WTC11 (cell line): ENCODE results near the gene ERC2. TPM values are rescaled to one million over a fixed set of nuclear protein-coding genes. Genes with fewer than 3 reads are reported as not detected.

Experiments
- ATAC-seq: fragments of 200-7000 bp; cut with Tn5 transposase; 2 replicates; pipeline ENCODE4 v1.10.0; 2021; ENCODE audit warnings: mild to moderate bottlenecking, moderate library complexity
- CTCF ChIA-PET: fragments of 300-600 bp; sonication (Branson Sonifier 250); formaldehyde crosslinking; loops from one replicate; lab custom pipeline; 2021; ENCODE audit warnings: antibody characterized with exemption; lab: Charles Lee
- POLR2A ChIA-PET: fragments of 350-600 bp; sonication (Branson Sonifier 250); formaldehyde crosslinking; loops from one replicate; lab custom pipeline; 2021; ENCODE audit warnings: antibody characterized with exemption; lab: Charles Lee
- DNase-seq: peaks from one replicate; pipeline ENCODE4 v3.0.0; 2021; ENCODE audit warnings: low spot score
- H3K27ac Mint-ChIP-seq: 2 replicates; pipeline ENCODE4 v1.8.0; 2021; ENCODE audit warnings: mixed read lengths
- H3K27me3 Mint-ChIP-seq: 2 replicates; pipeline ENCODE4 v1.8.0; 2021; ENCODE audit warnings: low read depth, mild to moderate bottlenecking, moderate library complexity, mixed read lengths
- H3K36me3 Mint-ChIP-seq: 2 replicates; pipeline ENCODE4 v1.8.0; 2021; ENCODE audit warnings: mixed read lengths
- H3K4me1 Mint-ChIP-seq: 2 replicates; pipeline ENCODE4 v1.8.0; 2022; ENCODE audit warnings: mixed read lengths
- H3K4me3 Mint-ChIP-seq: 2 replicates; pipeline ENCODE4 v1.8.0; 2021; ENCODE audit warnings: mild to moderate bottlenecking, moderate library complexity, mixed read lengths
- H3K9me3 Mint-ChIP-seq: 2 replicates; pipeline ENCODE4 v1.8.0; 2021; ENCODE audit warnings: mixed read lengths
- AR ChIP-seq: fragments of 250-450 bp; sonication (Bioruptor Pico); IDR thresholded peaks from 2 replicates; pipeline ENCODE4 v1.9.0; 2021; ENCODE audit warnings: mild to moderate bottlenecking
- ELF4 ChIP-seq: sonication (generic); formaldehyde crosslinking; IDR thresholded peaks from 2 replicates; pipeline ENCODE4 v1.8.1; 2022; ENCODE audit warnings: low read depth, mild to moderate bottlenecking, moderate library complexity, missing genetic modification reagents
- ESRRA ChIP-seq: sonication (generic); formaldehyde crosslinking; IDR thresholded peaks from 2 replicates; pipeline ENCODE4 v1.8.1; 2022; ENCODE audit warnings: mild to moderate bottlenecking, missing genetic modification reagents, borderline replicate concordance
- FOXK1 ChIP-seq: sonication (generic); formaldehyde crosslinking; IDR thresholded peaks from 2 replicates; pipeline ENCODE4 v1.8.0; 2022; ENCODE audit warnings: mild to moderate bottlenecking, moderate library complexity, missing genetic modification reagents
- JAZF1 ChIP-seq: fragments of 250-450 bp; sonication (Bioruptor Pico); IDR thresholded peaks from 2 replicates; pipeline ENCODE4 v1.9.0; 2021; ENCODE audit warnings: moderate library complexity, mild to moderate bottlenecking, inconsistent platforms
- NFYB ChIP-seq: sonication (generic); formaldehyde crosslinking; conservative IDR thresholded peaks from 2 replicates; pipeline ENCODE4 v1.8.0; 2022; ENCODE audit warnings: low read depth, missing genetic modification reagents
- NR3C1 ChIP-seq: sonication (generic); formaldehyde crosslinking; conservative IDR thresholded peaks from 2 replicates; pipeline ENCODE4 v1.8.1; 2023; ENCODE audit warnings: low read depth, mild to moderate bottlenecking, missing genetic modification reagents
- USF1 ChIP-seq: sonication (generic); formaldehyde crosslinking; IDR thresholded peaks from 2 replicates; pipeline ENCODE4 v1.8.0; 2022; ENCODE audit warnings: mild to moderate bottlenecking, missing genetic modification reagents
- ZNF317 ChIP-seq: sonication (generic); formaldehyde crosslinking; IDR thresholded peaks from 2 replicates; pipeline ENCODE4 v1.8.1; 2023; ENCODE audit warnings: low read depth, mild to moderate bottlenecking, moderate library complexity, missing genetic modification reagents, borderline replicate concordance
- total RNA-seq: library from RNA; stranded (reverse); gene quantifications from 3 replicates; pipeline ENCODE4 v1.2.3, GENCODE V29; 2021
- TF ChIP-seq, protein P1 (sequence below): sonication (generic); formaldehyde crosslinking; IDR thresholded peaks from 2 replicates; pipeline ENCODE4 v1.8.1; 2022; ENCODE audit warnings: low read depth, mild to moderate bottlenecking, moderate library complexity, missing genetic modification reagents, borderline replicate concordance
- TF ChIP-seq, protein P2 (sequence below): sonication (generic); formaldehyde crosslinking; IDR thresholded peaks from 2 replicates; pipeline ENCODE4 v1.8.1; 2023; ENCODE audit warnings: mild to moderate bottlenecking, missing genetic modification reagents, moderate library complexity
- TF ChIP-seq, protein P3 (sequence below): fragments of 250-450 bp; sonication (Bioruptor Pico); conservative IDR thresholded peaks from 2 replicates; pipeline ENCODE4 v1.9.0; 2021; ENCODE audit warnings: mild to moderate bottlenecking
- TF ChIP-seq, protein P4 (sequence below): fragments of 250-450 bp; sonication (Bioruptor Pico); IDR thresholded peaks from 2 replicates; pipeline ENCODE4 v1.9.0; 2021; ENCODE audit warnings: mild to moderate bottlenecking, borderline replicate concordance
- TF ChIP-seq, protein P5 (sequence below): sonication (generic); formaldehyde crosslinking; IDR thresholded peaks from 2 replicates; pipeline ENCODE4 v1.8.1; 2023; ENCODE audit warnings: mild to moderate bottlenecking, missing genetic modification reagents, moderate library complexity

ERC2 gene
- total RNA-seq, 1 experiment from 2014 or later = 23.5 TPM

GRCh38 chr3:56053727-56054126, 414.5 kb downstream of the ERC2 start (continued):
- TF ChIP-seq, protein P1, sequence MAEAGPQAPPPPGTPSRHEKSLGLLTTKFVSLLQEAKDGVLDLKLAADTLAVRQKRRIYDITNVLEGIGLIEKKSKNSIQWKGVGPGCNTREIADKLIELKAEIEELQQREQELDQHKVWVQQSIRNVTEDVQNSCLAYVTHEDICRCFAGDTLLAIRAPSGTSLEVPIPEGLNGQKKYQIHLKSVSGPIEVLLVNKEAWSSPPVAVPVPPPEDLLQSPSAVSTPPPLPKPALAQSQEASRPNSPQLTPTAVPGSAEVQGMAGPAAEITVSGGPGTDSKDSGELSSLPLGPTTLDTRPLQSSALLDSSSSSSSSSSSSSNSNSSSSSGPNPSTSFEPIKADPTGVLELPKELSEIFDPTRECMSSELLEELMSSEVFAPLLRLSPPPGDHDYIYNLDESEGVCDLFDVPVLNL (CRISPR knock-in tag) = no peak
- TF ChIP-seq NFYB (CRISPR knock-in tag) (no peak), USF1 (CRISPR knock-in tag) (no peak), AR (CRISPR knock-in tag) (no peak), ZNF317 (no peak)
- TF ChIP-seq, protein P2, sequence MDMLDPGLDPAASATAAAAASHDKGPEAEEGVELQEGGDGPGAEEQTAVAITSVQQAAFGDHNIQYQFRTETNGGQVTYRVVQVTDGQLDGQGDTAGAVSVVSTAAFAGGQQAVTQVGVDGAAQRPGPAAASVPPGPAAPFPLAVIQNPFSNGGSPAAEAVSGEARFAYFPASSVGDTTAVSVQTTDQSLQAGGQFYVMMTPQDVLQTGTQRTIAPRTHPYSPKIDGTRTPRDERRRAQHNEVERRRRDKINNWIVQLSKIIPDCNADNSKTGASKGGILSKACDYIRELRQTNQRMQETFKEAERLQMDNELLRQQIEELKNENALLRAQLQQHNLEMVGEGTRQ (CRISPR knock-in tag) = no peak

- Mint-ChIP-seq H3K36me3 (no peaks in the 10 kb centered on the region), H3K4me3 (no peak overlapping the region), H3K4me1 (peaks cover 58% of the 10 kb centered on the region), H3K27ac (no peak overlapping the region), H3K27me3 (no peaks in the 10 kb centered on the region), H3K9me3 (no peaks in the 10 kb centered on the region)
- ChIA-PET POLR2A (no interaction called here), CTCF (interaction anchor here (5.7 kb wide), 1 partner anchor 199 kb away, joined by 18 read pairs; no protein-coding TSS in a partner anchor)
- no peak for TF ChIP-seq NFYB (CRISPR knock-in tag)
- no peak for TF ChIP-seq NR3C1
- ATAC-seq (no peak), DNase-seq (no peak)
Observed at GRCh38 chr3:56052188-56052587, 416.1 kb downstream of the ERC2 start.

DNA sequence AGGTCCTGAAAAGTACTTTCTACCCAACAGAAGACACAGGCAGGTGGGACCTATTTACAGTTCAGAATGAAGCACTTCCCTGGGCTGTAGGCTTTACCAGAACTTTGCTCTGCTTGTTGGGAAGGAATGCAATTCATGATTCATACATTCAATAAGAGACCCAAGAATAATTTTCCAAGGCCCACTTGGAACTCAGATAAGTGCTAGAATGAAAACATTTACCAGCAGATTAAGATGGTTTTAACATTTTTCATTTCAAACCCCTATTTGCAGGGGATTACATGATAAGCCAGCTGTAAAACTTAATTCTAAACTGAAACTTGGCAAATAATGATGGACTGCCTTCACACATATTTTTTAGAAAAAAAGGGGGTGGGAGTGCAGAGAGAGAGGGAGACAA, 417.2 kb downstream of the ERC2 start:
- DNase-seq = no peak
- CTCF ChIA-PET = interaction anchor here (1.5 kb wide), 1 partner anchor 200 kb away, joined by 5 read pairs; no protein-coding TSS in a partner anchor
- peaks cover 61% of the 10 kb centered on the region for H3K4me1 Mint-ChIP-seq

More for the DNA sequence above, 417.2 kb downstream of the ERC2 start:
- H3K27ac Mint-ChIP-seq = no peak overlapping the region
- H3K36me3 Mint-ChIP-seq = no peaks in the 10 kb centered on the region
- no peak overlapping the region for H3K4me3 Mint-ChIP-seq
- ATAC-seq = no peak
- H3K9me3 Mint-ChIP-seq = no peaks in the 10 kb centered on the region
- POLR2A ChIA-PET = no interaction called here
- H3K27me3 Mint-ChIP-seq = no peaks in the 10 kb centered on the region
- TF ChIP-seq, protein P3, sequence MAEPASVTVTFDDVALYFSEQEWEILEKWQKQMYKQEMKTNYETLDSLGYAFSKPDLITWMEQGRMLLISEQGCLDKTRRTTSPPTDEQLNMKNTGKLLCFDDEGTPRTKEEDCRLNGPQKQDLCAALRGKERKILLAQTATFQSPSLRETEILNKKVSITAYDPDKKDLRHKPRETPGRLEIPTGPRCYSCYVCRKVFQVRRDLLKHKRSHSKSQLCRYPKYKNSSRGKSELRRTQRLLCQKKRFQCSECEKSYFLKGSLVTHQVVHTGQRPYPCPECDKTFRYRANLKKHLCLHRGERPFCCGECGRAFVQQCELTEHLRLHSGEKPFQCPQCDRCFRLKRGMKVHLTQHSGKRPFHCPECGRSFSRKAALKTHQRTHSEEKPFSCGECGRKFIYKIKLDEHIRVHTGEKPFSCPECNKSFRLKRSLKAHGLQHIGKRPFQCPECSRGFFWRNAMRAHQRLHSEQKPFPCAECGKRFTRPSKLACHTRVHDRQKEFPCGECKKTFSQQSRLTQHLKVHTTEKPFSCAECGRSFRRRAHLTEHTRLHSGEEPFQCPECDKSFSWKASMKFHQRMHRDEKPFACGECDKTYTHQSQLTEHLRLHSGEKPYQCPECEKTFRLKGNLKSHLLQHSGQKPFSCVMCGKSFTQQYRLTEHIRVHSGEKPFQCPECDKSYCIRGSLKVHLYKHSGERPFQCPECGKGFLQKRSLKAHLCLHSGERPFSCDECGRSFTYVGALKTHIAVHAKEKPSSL (CRISPR knock-in tag) = no peak
- TF ChIP-seq JAZF1 (CRISPR knock-in tag) = no peak
- no peak for TF ChIP-seq ESRRA (CRISPR knock-in tag)
- TF ChIP-seq, protein P4, sequence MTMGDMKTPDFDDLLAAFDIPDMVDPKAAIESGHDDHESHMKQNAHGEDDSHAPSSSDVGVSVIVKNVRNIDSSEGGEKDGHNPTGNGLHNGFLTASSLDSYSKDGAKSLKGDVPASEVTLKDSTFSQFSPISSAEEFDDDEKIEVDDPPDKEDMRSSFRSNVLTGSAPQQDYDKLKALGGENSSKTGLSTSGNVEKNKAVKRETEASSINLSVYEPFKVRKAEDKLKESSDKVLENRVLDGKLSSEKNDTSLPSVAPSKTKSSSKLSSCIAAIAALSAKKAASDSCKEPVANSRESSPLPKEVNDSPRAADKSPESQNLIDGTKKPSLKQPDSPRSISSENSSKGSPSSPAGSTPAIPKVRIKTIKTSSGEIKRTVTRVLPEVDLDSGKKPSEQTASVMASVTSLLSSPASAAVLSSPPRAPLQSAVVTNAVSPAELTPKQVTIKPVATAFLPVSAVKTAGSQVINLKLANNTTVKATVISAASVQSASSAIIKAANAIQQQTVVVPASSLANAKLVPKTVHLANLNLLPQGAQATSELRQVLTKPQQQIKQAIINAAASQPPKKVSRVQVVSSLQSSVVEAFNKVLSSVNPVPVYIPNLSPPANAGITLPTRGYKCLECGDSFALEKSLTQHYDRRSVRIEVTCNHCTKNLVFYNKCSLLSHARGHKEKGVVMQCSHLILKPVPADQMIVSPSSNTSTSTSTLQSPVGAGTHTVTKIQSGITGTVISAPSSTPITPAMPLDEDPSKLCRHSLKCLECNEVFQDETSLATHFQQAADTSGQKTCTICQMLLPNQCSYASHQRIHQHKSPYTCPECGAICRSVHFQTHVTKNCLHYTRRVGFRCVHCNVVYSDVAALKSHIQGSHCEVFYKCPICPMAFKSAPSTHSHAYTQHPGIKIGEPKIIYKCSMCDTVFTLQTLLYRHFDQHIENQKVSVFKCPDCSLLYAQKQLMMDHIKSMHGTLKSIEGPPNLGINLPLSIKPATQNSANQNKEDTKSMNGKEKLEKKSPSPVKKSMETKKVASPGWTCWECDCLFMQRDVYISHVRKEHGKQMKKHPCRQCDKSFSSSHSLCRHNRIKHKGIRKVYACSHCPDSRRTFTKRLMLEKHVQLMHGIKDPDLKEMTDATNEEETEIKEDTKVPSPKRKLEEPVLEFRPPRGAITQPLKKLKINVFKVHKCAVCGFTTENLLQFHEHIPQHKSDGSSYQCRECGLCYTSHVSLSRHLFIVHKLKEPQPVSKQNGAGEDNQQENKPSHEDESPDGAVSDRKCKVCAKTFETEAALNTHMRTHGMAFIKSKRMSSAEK (CRISPR knock-in tag) = no peak
- TF ChIP-seq, protein P5, sequence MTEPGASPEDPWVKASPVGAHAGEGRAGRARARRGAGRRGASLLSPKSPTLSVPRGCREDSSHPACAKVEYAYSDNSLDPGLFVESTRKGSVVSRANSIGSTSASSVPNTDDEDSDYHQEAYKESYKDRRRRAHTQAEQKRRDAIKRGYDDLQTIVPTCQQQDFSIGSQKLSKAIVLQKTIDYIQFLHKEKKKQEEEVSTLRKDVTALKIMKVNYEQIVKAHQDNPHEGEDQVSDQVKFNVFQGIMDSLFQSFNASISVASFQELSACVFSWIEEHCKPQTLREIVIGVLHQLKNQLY (CRISPR knock-in tag) = no peak
- no peak for TF ChIP-seq FOXK1 (CRISPR knock-in tag)
- no peak for TF ChIP-seq ELF4 (CRISPR knock-in tag)
